EH (cell line): ENCODE data around the gene CCDC142.

Experiments used
- DNase-seq: peaks from one replicate; pipeline ENCODE4 v3.0.0-alpha.2; 2015; ENCODE audit warnings: low read depth

Gene CCDC142, protein sequence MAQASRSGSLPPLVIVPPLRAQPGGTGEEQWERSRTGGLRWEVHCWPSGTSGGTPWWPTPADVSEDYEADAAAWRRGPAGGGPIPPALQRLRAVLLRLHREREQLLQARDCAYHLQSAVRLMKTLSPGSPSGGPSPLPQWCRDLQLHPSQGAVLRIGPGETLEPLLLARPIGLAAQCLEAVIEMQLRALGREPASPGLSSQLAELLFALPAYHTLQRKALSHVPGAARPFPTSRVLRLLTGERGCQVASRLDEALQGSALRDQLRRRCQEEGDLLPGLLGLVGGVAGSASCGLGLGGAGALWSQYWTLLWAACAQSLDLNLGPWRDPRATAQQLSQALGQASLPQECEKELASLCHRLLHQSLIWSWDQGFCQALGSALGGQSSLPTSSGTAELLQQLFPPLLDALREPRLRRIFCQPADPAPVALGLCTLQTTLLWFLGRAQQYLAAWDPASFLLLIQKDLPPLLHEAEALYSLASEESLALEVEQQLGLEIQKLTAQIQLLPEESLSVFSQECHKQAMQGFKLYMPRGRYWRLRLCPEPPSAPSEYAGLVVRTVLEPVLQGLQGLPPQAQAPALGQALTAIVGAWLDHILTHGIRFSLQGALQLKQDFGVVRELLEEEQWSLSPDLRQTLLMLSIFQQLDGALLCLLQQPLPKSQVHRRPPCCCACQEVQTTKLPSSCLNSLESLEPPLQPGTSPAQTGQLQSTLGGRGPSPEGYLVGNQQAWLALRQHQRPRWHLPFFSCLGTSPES

DNA sequence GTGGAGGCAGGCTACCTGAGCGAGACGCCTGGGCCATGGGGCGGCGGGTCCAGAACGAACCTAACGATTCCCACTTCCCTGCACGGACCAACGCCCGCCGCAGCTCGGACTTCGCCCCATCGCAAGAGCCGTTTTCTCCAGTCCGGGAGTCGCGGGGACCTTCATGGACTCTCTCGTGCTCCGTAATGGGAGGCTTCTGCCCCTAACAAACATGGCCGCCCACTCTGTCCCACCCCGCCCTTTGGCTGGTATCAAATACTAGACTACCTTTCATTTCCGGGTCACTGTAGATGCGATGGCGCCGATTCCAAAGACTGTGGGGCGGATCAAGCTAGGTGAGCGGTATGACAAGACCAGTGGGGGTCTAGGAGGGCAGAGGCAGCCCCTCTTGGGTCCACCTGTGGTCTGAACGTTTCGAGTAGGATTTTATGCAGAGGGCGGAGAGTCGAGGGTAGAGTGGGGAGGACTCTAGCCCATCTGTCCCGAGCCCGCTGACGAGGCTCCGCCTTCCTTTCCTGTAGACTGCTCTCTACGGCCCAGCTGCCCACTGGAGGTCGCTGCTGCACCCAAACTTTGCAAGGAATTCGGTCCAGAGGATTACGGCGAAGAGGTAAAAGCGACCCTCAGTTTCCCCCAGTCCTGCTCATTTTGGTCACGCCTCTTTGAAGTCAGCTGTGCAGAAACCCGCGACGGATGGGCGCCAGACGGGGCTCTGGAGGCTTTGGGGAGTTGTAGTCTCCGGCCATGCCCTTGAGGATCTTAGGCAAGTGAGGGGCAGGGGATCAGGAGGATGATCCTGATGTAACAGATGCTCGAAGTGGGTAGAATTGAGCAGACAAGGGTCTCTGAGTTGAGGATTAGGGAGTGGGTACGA lies at the start of gene CCDC142, which contains the start of gene TTC31:
Gene CCDC142 (minus strand): TSS at position 198 of the 874 bp plus-strand sequence. CDS start 161 bp downstream, at position 37.
Gene TTC31 (plus strand): TSS at position 281 of the 874 bp plus-strand sequence. CDS start 15 bp downstream, at position 296.
- peak; percentile 97 for DNase-seq

DNA sequence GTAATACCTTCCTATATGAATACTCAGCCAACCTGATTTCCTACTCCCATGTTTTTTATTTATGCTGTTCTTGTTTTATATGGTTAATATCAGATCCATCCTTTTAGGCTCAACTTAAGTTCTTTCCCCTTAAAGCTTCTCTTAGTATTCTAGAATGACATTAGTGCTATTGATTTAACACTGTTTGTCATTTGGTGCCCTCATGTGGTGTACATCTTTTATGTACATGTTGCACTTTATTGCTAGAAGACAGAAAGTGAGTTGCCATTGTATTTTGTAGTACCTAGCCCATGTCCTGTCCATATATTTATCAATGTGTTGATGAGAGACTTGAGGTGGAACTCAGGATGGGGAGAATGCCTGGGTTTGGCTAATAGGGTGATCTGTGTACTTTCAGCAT lies 49.4 kb upstream of the CCDC142 start:
- peak; percentile 66 for DNase-seq

DNA sequence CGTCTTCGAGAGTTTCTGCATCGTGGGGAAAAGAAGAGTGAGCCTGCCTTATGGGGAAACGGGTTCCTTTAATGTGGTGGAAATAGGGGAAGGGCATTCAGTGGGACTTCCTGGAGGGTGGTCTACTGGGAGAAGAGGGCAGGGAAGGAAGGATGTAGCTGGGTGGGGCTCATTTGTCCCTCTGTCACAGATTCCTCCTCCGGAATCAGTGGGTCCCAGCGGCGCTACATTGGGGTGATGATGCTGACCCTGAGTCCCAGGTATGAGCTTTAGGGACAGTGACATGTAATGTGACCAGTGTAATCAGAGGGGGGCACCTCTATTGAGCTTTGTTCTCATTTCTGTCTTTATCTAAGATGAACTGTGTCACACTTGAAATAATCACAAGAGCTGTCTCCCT lies 48.9 kb upstream of the CCDC142 start:
- no peak for DNase-seq

- peak; percentile 71 for DNase-seq
Observed at GRCh38 chr2:74530239-74531187, 47.7 kb upstream of the CCDC142 start.

GRCh38 chr2:74529357-74530238 lies 46.8 kb upstream of the CCDC142 start, which contains the start of the genes AUP1 and HTRA2:
AUP1 (minus strand) TSS chr2:74529706; CDS start chr2:74529629, 77 bp downstream.
HTRA2 (plus strand) TSS chr2:74529933; CDS start chr2:74530007, 74 bp downstream.
- peak; percentile 99 for DNase-seq

DNA sequence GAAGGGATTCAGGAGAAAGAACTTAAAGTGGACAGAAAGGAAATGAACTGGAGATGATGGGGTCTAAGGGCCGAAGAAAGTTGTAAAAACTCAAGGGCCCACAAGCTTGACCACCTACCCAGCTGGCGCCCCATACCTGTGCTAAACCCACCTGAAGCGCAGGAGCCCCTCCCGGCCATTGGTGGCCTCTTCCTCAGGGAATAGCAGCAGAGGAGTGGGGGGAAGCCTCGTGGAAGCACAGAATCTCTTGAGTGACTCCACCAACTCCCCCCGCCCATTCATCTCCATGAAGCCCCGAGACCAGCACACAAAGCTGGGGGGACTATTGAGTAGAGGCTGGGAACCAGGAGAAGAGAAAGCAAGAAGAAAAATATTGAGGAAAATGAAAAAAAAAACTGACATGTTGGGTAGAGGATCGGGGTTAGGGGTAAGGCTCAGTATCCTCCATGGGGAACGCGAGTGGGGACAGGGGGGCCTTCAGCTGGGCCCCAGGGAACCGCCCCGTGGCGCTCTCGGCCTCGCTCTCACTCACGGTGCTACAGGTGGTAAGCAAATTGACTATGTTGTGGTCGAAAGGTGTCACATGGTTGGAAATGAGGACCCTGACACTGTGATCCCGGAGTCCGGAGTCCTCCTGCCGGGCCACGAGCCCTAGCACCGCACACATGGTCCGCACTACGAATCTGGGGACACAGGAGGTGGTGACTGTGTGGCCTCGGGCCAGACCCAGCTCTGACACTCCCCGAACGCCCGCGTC lies 46.0 kb upstream of the CCDC142 start:
- no peak for DNase-seq

DNA sequence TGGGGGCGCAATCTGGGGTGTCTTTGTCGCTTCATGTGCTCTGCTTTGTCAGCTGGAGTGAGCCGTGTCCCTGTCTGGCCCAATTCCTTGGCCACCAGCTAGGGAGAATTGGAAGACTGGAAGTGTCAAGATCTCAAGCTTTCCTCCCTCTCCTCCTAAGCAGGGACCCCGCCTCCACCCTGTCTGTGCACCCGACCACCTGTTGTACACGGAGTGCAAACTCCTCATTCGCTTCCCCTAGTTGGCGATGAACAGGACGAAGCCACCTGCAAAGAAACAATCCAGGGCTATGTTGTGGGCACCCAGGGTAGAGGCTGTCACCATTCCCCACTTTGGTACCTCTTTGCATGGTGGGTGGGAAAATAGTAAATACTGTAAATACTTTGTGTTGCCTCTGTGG lies 44.9 kb upstream of the CCDC142 start:
- no peak for DNase-seq

DNA sequence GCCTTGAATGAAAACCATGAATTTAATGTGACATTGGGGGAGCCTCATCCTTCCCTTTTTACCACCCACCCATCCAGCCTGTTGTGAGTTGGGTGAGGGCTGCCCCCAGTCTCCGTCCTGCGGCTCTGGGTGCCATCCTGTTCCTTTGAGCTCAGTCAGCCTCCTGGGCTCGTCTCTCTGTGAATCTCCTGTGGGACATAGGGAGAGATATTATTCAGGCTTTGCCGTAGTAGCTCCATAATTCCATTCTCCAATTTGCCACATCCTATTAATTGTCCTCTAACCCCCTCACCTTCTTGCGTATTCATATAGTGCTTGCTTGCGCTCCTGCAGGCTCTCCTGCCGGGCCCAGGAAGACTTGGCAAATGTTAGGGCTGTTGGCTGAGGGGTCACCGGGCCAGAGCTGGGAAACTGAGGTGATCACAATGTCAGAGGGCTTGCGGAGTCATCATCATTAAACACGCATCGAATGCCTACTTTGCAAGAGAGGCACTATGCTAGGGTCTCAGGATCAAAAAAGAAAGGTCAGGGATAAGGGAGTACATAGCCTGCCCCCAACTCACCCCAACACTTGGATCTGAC lies 43.9 kb upstream of the CCDC142 start:
- no peak for DNase-seq

- DNase-seq, result peak; percentile 51
Observed at GRCh38 chr2:74525717-74526648, 43.2 kb upstream of the CCDC142 start, which contains the start of gene DQX1. DQX1 (minus strand) TSS chr2:74526231; CDS start chr2:74525729, 502 bp downstream.

DNA sequence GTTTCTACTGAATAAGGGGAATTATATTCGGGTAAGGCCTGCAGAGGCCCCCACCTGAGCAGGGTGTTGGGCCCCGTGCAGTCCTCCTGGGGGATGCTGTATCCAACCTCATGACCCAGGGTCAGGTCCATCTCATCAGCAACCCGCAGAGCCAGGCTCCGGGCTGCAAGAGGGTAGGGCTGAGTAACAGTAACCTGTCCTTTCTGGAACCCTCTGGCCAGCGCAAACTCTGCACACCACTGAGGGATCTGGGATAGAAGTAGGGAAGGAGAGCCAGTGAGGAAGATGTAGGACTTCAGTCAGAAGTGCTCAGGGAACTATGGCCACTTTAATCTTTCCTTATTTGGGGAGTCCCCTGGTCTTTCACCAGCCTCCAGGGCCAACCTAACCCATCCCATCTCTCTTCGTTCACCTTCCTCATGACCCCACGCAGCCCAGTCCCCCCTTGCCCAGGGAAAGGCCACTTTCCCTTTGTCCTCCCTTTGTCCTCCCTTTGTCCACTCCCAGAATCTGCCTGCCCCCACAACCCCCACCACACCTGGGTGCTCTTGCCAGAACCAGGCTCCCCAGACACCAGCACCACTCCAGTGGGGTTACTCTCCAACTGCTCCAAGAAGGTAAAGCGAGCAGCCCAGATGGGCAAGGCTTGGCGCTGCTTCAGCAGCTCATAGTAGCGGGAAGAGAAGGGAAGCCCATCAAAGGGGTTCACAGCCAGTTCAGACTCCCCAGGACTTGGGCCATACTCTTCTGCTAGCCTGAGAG lies 42.3 kb upstream of the CCDC142 start:
- DNase-seq, result no peak

DNA sequence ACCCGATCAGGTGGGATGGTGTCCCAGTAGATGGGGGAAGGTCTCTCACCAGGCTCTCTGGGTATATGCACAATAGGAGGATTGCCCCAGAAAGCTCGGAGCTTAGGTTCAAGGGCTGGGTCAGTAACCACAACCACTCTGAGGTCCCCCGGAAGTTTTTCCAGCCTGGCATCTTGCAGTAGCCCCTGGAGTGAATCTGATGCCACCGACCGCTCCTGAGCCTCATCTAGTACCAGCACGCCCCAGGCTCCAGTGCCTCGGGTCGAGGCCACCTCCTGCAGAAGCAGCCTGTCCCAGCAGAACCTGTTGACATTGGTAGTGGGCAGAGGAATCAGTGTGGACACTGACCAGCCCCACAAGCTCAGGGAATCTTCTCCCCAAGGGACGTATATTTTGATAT lies 41.2 kb upstream of the CCDC142 start:
- DNase-seq, result no peak

DNA sequence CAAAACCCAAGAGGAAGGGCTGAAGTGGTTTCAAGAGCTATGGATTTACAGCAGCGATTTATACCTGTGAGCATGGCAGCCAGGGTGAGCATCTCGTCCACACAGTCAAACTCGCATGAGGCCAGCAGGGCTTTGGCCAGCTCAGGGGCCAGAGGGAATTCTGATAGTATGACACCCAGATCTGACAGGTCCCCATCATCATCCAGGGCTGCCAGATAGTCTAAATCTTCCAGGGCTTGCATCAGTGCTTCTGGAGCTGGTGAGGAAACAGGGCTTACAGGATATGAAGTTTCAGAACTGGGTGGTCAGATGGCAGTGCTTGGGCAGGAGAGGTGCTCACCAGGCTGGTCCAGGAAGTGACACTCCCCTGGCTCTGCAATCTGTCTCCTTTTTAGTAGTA lies 39.7 kb upstream of the CCDC142 start:
- DNase-seq, result no peak

- DNase-seq, result no peak
Observed at GRCh38 chr2:74516650-74517049, 33.9 kb upstream of the CCDC142 start.

DNA sequence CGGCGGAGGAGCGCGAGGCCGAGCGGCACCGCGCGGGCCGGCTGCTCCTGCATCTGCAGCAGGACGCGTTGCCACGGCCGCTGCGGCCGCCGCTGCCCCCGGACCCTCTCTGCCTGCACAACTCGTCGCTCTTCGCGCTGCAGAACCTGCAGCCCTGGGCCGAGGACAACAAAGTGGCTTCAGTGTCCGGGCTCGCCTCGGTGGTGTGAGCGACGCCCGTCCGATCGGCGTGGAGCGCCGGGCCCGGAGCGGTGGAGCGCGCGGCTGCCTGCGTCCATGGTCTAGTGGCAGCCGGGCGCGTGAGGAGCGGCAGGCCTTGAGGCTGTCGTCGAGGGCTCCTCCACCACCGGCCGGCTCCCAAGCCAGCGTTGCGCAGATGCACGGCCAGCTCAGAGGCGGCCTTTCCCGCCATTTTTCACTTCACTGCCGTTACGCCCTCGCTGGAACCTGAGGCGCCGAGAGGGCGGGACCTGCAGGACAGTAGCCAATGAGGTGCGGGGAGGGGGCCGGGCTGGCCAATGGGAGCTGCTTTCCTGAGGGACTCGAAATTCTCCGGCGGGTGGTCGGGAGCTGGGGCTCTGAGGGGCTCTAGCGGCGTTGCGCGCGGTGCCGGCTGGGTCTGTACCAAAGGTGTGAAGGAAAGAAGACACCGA lies 33.3 kb upstream of the CCDC142 start:
- DNase-seq, result no peak

DNA sequence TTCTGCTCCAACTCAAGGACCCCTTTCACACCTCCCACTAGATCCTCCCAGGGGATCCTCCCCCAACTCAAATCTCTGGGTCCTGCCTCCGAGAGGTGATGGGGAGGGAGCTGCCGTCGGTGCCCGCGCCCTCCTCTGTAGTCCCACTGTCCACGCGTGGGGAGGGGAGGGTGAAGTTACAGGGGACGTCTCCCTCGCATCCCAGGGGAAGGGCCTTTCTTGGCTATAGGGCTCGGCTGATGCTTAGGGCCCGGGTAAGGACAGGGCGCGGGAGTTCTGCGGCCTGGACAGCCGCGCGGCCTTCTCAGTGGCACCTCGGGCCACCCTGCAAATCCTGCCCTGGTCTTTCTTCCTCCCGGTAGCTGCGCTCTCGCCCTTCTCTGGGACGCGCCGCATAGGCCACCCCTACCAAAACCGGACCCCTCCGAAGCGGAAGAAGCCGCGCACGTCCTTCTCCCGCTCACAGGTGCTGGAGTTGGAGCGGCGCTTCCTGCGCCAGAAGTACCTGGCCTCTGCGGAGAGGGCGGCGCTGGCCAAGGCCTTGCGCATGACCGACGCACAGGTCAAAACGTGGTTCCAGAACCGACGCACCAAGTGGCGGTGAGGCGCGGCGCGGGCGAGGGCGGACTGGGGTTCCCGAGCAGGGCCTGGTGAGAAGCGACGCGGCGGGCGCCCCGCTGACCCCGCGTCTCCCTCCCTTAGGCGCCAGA lies 32.6 kb upstream of the CCDC142 start:
- no peak for DNase-seq
